Kasumi-1 (cell line): ENCODE data around the gene DCST1.

Experiments
- DNase-seq, 2 experiments: peaks; one replicate each; lab custom pipeline; 2025; lab: John Stamatoyannopoulos, UW

Gene DCST1

GRCh38 chr1:155052439-155053395 is 19.1 kb downstream of the DCST1 start:
- DNase-seq, result peak; percentile 42 to 47

DNA sequence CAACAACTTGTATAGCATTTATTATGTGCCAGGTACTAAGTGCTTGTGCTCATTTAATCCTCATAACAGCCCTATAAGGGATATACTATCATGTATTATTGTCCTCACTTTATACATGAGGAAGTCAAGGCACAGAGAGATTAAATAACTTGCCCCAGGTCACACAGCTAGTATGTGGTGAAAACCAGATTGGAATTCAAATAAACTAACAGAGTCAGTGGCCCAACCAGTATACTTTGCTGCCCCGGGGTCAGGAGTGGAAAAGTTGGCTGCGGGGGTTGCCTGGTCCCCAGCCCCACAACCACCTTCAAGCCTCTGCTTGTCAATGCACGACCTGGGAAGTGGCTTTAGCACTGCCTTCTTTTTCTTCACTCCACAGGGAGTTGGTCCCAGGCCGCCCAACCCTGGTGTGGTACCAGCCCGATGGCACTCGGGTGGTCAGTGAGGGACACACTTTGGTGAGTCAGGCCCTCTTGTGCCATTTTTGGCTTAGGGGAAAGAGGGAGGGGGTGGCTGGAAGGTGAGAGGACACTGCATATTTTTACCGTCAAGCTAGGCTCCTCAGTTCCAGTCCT is 20.0 kb downstream of the DCST1 start:
- DNase-seq, result no peak

GRCh38 chr1:155057104-155057503 is 23.5 kb downstream of the DCST1 start:
- no peak for DNase-seq

GRCh38 chr1:155057788-155058211 is 24.2 kb downstream of the DCST1 start:
- no peak for DNase-seq

DNA sequence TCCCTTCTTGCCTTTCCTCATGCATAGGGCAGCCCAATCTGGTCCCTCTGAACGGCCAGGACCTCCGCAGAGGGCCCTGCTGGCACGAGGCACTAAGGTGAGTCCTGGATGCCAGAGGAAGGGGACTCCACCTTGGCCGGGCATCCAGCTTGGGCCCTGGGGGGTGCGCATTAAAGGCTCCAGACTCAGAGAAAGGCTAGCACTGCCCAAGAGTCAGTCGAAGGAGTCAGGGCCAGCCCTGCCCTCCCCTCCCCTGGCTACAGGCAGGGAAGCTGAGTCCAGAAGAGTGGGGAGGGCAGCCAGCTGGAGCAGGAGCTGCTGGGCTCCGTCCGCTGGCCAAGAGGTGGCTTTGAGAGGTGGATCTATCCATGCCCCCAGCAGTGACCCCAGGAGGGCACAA is 27.1 kb downstream of the DCST1 start:
- no peak for DNase-seq

GRCh38 chr1:155061381-155062150 is 27.9 kb downstream of the DCST1 start:
- DNase-seq, result peak; percentile 65 to 76

DNA sequence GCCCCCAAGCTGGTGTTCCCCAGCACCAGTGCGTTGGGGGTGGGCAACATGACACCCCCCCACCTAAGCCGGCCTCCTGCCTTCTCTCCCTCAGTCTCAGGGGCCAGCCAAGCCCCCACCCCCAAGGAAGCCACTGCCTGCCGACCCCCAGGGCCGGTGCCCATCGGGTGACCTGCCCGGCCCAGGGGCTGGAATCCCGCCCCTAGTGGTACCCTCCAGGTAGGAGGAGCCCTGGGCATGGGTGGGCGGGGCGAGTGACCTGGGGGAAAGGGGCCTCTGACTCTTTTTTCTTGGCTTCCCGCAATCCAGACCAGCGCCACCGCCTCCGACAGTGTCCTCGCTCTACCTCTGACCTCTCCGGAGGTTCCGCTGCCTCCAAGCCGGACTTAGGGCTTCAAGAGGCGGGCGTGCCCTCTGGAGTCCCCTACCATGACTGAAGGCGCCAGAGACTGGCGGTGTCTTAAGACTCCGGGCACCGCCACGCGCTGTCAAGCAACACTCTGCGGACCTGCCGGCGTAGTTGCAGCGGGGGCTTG is 28.6 kb downstream of the DCST1 start:
- DNase-seq, result no peak

- no peak for DNase-seq
Observed at GRCh38 chr1:155062702-155063411, 29.2 kb downstream of the DCST1 start.

- DNase-seq, result peak; percentile 95 to 97
Observed at GRCh38 chr1:155063550-155064110, 30.0 kb downstream of the DCST1 start, which contains the start of gene EFNA4. Gene EFNA4 (plus strand): TSS chr1:155063740. CDS start chr1:155063824, 84 bp downstream.

DNA sequence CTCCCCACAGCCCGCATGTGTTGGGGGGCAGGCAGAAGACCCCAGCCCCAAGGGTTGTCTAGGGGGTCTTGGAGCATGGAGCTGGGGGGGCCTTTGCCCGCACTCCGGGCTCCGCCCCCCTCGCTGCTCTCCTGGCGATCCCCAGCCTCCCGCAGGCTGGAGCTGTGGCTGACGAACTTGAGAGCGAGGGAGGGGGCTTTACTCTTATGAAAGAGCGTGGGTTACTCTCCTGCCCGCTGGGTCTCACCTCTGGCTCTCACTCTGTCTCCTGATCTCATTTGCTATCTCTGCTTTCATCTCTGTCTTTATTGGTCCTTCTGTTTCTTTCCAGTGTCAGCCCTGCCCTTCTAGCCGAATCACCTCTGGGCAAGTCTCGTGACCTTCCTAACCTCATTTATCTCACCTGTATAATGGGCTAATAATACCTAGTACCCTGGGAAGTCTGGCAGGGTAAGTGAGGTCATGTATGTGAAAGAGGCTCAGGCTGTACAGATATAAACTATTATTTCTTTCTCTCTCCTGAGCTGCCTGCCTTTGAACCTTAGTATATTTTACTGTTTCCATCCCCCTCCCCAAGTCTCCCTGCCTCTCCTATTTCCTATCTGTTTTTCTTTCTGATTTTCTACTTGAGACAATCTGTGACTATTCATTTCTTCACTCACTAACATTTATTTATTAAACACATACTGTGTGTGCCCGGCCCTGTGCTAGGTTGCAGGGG is 30.6 kb downstream of the DCST1 start:
- peak; percentile 33 to 38 for DNase-seq

- DNase-seq, result no peak
Observed at GRCh38 chr1:155064832-155065429, 31.3 kb downstream of the DCST1 start.

GRCh38 chr1:155066777-155067176 is 33.2 kb downstream of the DCST1 start:
- no peak for DNase-seq

DNA sequence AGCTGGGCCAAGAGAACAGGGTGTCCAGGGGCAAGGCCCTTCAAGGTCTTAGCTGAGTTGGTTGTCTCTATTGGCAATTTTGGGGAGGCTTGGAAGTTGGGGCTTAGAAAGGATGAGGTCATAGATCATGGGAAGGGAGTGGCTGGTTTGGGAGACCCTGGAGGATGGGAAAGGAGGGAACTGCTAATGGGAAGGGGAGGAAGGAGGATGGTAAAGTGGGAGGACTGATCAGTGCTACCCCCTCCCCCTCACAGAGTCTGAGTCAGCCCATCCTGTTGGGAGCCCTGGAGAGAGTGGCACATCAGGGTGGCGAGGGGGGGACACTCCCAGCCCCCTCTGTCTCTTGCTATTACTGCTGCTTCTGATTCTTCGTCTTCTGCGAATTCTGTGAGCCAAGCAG is 35.0 kb downstream of the DCST1 start:
- DNase-seq, result no peak

GRCh38 chr1:155069551-155070157 is 36.0 kb downstream of the DCST1 start:
- no peak for DNase-seq

GRCh38 chr1:155070158-155070621 is 36.6 kb downstream of the DCST1 start:
- DNase-seq, result no peak

DNA sequence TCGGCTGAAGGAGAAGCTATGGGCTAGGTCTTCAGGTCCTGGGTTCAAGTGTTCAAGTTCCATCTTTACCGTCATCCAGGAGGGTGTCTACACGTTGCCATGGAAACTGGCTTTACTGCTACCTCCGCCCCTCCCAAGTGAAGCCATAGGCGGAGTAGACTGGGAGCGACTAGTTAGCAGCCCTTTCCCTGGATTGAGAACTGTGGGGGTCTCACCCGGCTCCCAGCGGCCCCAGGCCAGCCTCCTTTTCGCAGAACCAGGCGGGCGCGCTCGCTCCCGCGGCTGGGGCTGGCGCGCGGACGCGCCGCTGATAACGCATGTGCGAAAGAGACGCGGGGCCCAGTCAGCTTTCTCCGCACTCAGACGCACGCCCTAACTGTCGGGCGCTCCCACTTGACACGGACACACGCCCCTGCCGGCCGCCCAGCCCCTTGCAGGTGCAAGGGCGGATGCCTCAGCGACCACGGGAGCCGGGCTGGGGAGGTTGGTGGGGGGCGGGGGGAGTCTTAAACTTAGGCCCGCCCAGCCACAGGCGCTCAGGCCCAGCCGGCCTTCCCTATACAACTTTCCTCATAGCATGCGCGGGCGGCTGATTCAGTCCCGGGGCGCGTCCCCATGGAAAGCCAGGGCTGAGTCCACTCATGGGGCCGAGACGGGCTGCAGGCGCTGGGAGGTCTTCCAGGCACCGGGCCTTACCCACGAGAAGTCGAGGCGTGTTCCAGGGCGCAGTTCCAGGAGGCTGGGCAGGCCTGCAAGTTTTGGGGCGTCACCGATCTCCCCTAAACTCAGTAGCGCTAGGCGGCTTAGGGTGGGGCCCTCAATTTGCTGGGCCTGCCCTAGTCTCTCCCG is 37.3 kb downstream of the DCST1 start:
- peak; percentile 48 to 50 for DNase-seq

- DNase-seq, result no peak
Observed at GRCh38 chr1:155071701-155072100, 38.1 kb downstream of the DCST1 start.

DNA sequence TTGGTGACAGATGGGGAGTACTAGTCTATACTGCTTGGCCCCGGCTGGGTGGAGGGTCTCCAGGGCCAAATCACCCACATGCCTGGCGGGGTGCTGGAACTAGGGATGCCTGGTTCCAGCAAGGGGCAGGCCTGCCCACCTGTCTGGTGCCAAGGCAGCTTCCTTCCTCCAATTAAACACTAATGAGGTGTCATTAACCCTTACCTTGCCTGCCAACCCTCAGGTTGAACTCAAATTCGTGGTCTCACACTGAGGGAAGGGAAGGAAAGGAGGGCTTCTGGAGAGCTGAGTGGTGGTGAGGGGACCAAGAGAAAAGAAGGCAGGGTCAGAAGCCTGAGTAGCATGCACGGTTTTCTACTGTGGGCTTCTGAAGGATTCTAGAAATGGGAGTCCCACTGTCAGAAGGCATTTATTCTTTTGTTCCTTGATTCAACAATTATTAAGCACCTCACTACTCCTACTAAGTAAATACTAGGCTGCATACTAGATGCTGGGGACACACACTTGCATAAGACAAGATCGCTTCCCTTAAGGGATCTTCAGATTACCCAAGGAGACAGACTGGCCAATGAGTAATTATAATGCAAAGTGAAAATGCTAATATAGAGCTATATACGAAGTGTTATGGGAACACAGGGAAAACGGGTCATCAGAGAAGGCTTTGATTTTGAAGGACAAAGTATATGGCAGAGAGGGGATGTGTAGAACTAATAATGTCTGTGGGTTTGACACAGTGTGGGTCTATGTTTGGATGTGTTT is 39.1 kb downstream of the DCST1 start:
- DNase-seq, result no peak
